ENCODE measurements around the gene ZDHHC22.

The ZDHHC22 gene

GRCh38 chr14:77155083-77155482 lies 13.5 kb upstream of the ZDHHC22 start:
- DNase-seq: no peak

- DNase-seq: no peak
These were observed 12.8 kb upstream of the ZDHHC22 start for GRCh38 chr14:77154421-77154820.

GRCh38 chr14:77153802-77154201 lies 12.2 kb upstream of the ZDHHC22 start:
- no peak for DNase-seq

- DNase-seq: peak; percentile 13
These were observed 10.5 kb upstream of the ZDHHC22 start for GRCh38 chr14:77151918-77152588.

GRCh38 chr14:77151245-77151644 lies 9.7 kb upstream of the ZDHHC22 start:
- no peak for DNase-seq

- DNase-seq: no peak
These were observed 7.1 kb upstream of the ZDHHC22 start for GRCh38 chr14:77148510-77149231.

GRCh38 chr14:77145975-77146740 lies 4.6 kb upstream of the ZDHHC22 start:
- DNase-seq: no peak

GRCh38 chr14:77144412-77145115 lies 3.0 kb upstream of the ZDHHC22 start:
- DNase-seq: no peak

GRCh38 chr14:77143071-77143470 lies 1.5 kb upstream of the ZDHHC22 start:
- DNase-seq: no peak

GRCh38 chr14:77142005-77142800 lies 612 bp upstream of the ZDHHC22 start:
- DNase-seq: no peak

GRCh38 chr14:77140359-77141213 lies 1.0 kb downstream of the ZDHHC22 start:
- DNase-seq: no peak

- DNase-seq: peak; percentile 17
These were observed 1.8 kb downstream of the ZDHHC22 start for GRCh38 chr14:77139540-77140358.

- no peak for DNase-seq
These were observed 2.6 kb downstream of the ZDHHC22 start for GRCh38 chr14:77139022-77139421.

GRCh38 chr14:77133720-77134338 lies 7.8 kb downstream of the ZDHHC22 start:
- peak; percentile 66 for DNase-seq

- no peak for DNase-seq
These were observed 9.6 kb downstream of the ZDHHC22 start for GRCh38 chr14:77131871-77132486.

GRCh38 chr14:77131206-77131605 lies 10.4 kb downstream of the ZDHHC22 start:
- no peak for DNase-seq

GRCh38 chr14:77130386-77130785 lies 11.2 kb downstream of the ZDHHC22 start:
- no peak for DNase-seq

GRCh38 chr14:77128414-77128891 lies 13.1 kb downstream of the ZDHHC22 start:
- DNase-seq: peak; percentile 8

- DNase-seq: no peak
These were observed 15.1 kb downstream of the ZDHHC22 start for GRCh38 chr14:77126461-77126990.
